Peyer's patch (tissue), 4 donors: ENCODE data around the gene TSPAN3. TPM values are rescaled to one million over a fixed set of nuclear protein-coding genes. Genes with fewer than 3 reads are reported as not detected.

ENCODE experiments used
- DNase-seq, 3 donors: peaks; one replicate each; pipeline ENCODE4 v3.0.0-alpha.2; 2017 to 2019
- H3K27ac ChIP-seq, 4 donors: fragments of 200-600 bp; sonication (generic); one replicate each; pipeline ENCODE4 v1.5.1; 2016 to 2019
- H3K27me3 ChIP-seq, 2 donors: fragments of 200-600 bp; sonication (generic); one replicate each; pipeline ENCODE4 v1.5.1; 2019
- H3K36me3 ChIP-seq, 3 donors: fragments of 200-600 bp; sonication (generic); one replicate each; pipeline ENCODE4 v1.5.1; 2016 to 2019
- H3K4me1 ChIP-seq, 4 donors: fragments of 200-600 bp; sonication (generic); one replicate each; pipeline ENCODE4 v1.5.1; 2016 to 2019
- H3K4me3 ChIP-seq, 4 donors: fragments of 200-600 bp; sonication (generic); 1 replicate in 3 of 4; 2 replicates in 1 of 4; pipeline ENCODE4 v1.5.1; 2016 to 2019; ENCODE audit warnings: mild to moderate bottlenecking in 1 of 4
- H3K9me3 ChIP-seq, 4 donors: fragments of 200-600 bp; sonication (generic); one replicate each; pipeline ENCODE4 v1.5.1; 2016 to 2019; ENCODE audit warnings: mild to moderate bottlenecking in 1 of 4
- POLR2A ChIP-seq, 2 donors: fragments of 450-650 bp; IDR thresholded peaks; one replicate each; pipeline ENCODE4 v1.5.1; 2017; ENCODE audit warnings: antibody characterized with exemption in 2 of 2, mild to moderate bottlenecking in 2 of 2, moderate library complexity in 2 of 2
- total RNA-seq, 4 donors: library from RNA; depleted of rRNA; stranded (reverse); fragments of >200 nt; gene quantifications; one replicate each; pipeline ENCODE4 v1.1.0, GENCODE V29; 2016
- TF ChIP-seq, protein P1 (sequence below), 6 experiments: fragments of 450-650 bp in 4 of 6; fragments of 200-600 bp in 2 of 6; sonication (generic) in 1 of 6; IDR thresholded peaks; one replicate each; pipeline ENCODE4 v1.5.1; 2017 to 2019; ENCODE audit warnings: antibody characterized with exemption in 6 of 6, mild to moderate bottlenecking in 3 of 6, moderate library complexity in 1 of 6

The TSPAN3 gene
- total RNA-seq, 4 donors from 2014 or later, result 92.4 to 778 (median 563) TPM

DNA sequence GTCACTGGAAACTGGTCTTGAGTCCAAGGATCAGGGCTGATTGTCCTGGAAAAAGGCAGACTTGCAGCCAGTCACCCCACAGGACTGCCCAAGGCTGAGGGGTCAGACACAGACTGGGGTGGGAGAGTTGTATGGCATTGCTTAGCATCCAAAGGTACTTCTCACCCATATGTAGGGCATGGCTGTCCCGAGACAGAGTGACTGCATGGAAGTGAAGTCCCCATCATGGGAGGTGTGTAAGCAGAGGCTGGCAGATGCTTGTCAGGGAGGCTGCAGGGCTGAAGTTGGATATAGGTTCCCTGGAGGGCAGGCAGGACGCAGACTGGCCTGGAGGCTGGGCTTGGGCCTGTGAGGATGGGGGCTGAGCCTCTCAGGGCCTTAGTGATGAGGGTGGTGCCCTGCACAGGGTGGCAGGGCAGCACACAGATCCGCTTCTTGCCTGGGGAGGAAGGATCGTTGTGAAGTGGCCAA lies 44.9 kb downstream of the TSPAN3 start:
- no peak overlapping the region for H3K4me3 ChIP-seq
- H3K9me3 ChIP-seq, result no peaks in the 10 kb centered on the region
- TF ChIP-seq, protein P1, sequence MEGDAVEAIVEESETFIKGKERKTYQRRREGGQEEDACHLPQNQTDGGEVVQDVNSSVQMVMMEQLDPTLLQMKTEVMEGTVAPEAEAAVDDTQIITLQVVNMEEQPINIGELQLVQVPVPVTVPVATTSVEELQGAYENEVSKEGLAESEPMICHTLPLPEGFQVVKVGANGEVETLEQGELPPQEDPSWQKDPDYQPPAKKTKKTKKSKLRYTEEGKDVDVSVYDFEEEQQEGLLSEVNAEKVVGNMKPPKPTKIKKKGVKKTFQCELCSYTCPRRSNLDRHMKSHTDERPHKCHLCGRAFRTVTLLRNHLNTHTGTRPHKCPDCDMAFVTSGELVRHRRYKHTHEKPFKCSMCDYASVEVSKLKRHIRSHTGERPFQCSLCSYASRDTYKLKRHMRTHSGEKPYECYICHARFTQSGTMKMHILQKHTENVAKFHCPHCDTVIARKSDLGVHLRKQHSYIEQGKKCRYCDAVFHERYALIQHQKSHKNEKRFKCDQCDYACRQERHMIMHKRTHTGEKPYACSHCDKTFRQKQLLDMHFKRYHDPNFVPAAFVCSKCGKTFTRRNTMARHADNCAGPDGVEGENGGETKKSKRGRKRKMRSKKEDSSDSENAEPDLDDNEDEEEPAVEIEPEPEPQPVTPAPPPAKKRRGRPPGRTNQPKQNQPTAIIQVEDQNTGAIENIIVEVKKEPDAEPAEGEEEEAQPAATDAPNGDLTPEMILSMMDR (IDR thresholded peaks at IDR 0.05), result no peak
- no peak for TF ChIP-seq POLR2A (IDR thresholded peaks at IDR 0.05)
- no peak overlapping the region for H3K27ac ChIP-seq
- H3K4me1 ChIP-seq, result peaks cover 0 to 22% (median 3%) of the 10 kb centered on the region in 4 donors
- DNase-seq, result peak in 2 of 3 donors; percentile 34 to 38
- no peaks in the 10 kb centered on the region for H3K27me3 ChIP-seq
- H3K36me3 ChIP-seq, result no peaks in the 10 kb centered on the region

DNA sequence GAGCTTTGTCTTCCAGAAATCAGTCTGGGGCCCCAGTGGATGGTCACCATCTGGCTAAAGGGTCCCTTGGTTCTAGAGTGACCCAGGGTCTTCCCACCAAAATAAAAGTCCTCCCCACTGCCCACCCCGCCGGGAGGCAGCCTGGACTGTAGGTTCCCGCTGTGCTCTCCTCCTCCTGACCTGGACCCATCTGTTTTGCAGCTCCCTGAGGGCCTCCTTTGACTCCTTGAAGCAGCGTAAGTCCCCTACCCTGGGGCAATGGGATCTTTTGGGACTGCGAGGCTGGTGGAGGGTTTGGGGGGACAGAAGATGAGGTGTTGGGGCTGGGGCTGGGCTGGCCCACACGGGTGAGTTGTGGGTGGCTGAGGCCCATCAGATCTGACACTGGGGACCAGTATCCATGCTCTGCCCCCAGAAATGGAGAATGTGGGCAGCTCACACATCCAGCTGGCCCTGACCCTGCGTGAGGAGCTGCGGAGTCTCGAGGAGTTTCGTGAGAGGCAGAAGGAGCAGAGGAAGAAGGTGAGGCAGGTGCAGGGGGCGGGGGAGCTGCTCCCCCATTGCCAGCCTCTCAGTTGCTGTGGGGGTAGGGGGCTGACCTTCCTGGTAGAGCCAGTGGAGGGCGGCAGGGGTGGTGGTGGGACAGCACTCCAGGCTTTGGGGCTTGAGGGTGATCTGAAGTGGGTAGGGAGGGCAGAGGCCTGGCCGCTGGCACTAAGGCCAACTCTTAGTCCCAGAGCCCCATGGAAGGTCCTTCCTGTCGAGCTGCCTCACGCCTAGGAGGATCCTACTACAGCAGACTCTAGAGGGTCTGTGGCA lies 45.6 kb downstream of the TSPAN3 start:
- peak in 2 of 3 donors; percentile 44 to 46 for DNase-seq
- Histone ChIP-seq H3K4me1 (peaks cover 0 to 22% (median 3%) of the 10 kb centered on the region in 4 donors), H3K36me3 (no peaks in the 10 kb centered on the region), H3K9me3 (no peaks in the 10 kb centered on the region), H3K4me3 (no peak overlapping the region), H3K27ac (no peak overlapping the region), H3K27me3 (no peaks in the 10 kb centered on the region)
- TF ChIP-seq POLR2A (IDR thresholded peaks at IDR 0.05), result no peak
- TF ChIP-seq, protein P1 (IDR thresholded peaks at IDR 0.05), result no peak

DNA sequence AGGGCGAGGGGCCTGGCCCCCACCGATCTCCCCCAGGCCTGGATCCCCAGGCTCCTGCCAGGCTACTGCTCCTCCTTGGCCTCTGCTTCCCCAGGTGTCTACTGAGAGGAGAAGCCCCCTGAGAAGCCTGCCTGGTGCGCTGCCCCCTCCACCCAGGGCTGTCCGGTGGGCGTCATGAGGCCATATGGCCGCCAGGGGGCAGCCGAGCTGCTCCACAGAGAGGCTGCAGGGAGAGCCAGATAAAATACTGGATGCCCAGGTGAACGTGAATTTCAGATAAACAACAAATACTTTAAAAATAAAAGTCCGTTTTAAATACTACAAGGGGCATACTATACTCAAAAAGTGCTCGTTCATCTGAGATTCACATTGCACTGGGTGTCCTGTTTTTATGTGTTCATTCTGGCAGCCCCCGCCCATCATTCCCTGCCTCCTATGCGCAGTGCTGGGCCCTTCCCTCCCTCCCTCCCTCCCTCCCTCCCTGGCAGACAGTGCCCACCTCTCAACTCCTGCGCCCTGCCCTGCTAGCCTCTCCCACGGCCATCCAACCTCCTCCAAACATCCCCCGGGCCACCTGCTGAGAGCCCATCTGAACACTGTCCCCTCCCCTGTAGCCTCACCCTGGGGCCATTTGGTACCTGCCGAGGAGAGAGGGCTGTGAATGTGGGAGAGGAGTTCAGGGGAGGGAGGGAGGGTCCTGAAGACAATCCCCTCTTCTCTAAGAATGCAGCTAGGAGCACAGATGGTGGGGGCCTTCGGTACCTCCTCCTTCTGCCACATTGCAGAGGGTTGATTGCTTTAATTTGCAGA lies 46.4 kb downstream of the TSPAN3 start:
- H3K36me3 ChIP-seq, result no peaks in the 10 kb centered on the region
- no peak overlapping the region for H3K27ac ChIP-seq
- DNase-seq, result peak; percentile 53 to 81 (median 80)
- no peak for TF ChIP-seq POLR2A (IDR thresholded peaks at IDR 0.05)
- TF ChIP-seq, protein P1 (IDR thresholded peaks at IDR 0.05), result peak; percentile 84 to 96 (median 90)
- no peaks in the 10 kb centered on the region for H3K9me3 ChIP-seq
- H3K27me3 ChIP-seq, result no peaks in the 10 kb centered on the region
- peaks cover 0 to 22% (median 3%) of the 10 kb centered on the region in 4 donors for H3K4me1 ChIP-seq
- no peak overlapping the region for H3K4me3 ChIP-seq

DNA sequence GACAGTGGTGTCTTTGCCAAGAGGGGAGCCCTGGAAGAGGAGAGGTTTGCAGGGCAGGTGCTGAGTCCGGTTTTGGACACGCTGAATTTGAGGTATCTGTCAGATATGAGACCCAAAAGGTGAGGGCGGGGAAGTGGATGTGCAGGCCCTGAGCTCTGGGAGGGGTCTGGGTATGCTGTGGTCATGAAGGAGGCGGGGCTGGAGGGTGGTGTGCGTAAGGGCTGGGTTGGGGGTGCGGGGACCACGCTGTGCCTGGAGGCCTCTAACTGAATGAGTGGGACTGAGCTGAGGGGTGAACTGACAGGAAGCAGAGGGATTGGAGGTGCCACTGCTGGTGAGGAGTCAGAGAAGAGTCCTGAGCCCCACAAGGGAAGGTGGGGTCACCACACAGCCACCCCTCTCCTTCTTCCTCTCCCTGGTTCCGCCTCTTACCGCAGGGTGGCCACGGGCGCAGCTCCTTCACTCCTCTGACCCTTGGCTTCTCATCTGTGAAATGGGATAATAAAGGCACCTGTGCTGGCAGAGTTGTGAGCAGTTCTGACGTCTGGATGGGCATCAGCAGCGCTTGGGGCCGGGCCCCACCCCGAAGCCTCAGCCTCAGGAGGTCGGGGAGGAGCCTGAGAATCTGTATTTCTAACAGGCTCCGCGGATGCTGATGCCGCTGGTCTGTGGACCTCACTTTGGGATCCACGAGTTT lies 47.2 kb downstream of the TSPAN3 start:
- H3K4me1 ChIP-seq, result peaks cover 0 to 22% (median 3%) of the 10 kb centered on the region in 4 donors
- no peaks in the 10 kb centered on the region for H3K27me3 ChIP-seq
- H3K9me3 ChIP-seq, result no peaks in the 10 kb centered on the region
- no peak overlapping the region for H3K4me3 ChIP-seq
- no peaks in the 10 kb centered on the region for H3K36me3 ChIP-seq
- no peak overlapping the region for H3K27ac ChIP-seq
- no peak for DNase-seq
- TF ChIP-seq POLR2A (IDR thresholded peaks at IDR 0.05), result no peak
- TF ChIP-seq, protein P1 (IDR thresholded peaks at IDR 0.05), result no peak
